K562 (cell line): ENCODE results near the gene RNF112. TPM values are rescaled to one million over a fixed set of nuclear protein-coding genes. Genes with fewer than 3 reads are reported as not detected.

Experiments used
- polyA plus RNA-seq, 8 experiments: library from polyadenylated mRNA; depleted of rRNA in 4 of 8; stranded (reverse) in 5 of 8; unstranded in 3 of 8; fragments of >200 nt; fragmentation: Nextera tagmentation in 2 of 8; fragmentation: Illumina TruSeq in 1 of 8; extraction: Ambion mirVana in 2 of 8; extraction: Trizol in 1 of 8; gene quantifications; 2 replicates each; pipeline versions ENCODE4 v1.2.1 to v1.2.3, GENCODE V29; 2011 to 2014; ENCODE audit warnings: inconsistent platforms in 1 of 8, missing spikeins in 1 of 8
- small RNA-seq: library from RNA; depleted of rRNA; stranded (forward); fragments of <200 nt; gene quantifications from one replicate; pipeline ENCODE3, GENCODE V24; 2014
- total RNA-seq, 7 experiments: library from RNA; depleted of rRNA in 6 of 7; stranded (reverse); fragments of >200 nt in 6 of 7; fragmentation: Illumina TruSeq in 2 of 7; extraction: Trizol in 2 of 7; gene quantifications; 2 replicates each; pipeline versions ENCODE4 v1.2.1 to v1.2.3, GENCODE V29; 2011 to 2021; ENCODE audit warnings: low replicate concordance in 1 of 7

The RNF112 gene
- total and polyA plus RNA-seq, 9 of the 15 experiments (the other 6 are each of a cell fraction or from before 2014, with no cell fraction given): 0.05 TPM; not detected in 8

Small RNA genes within 50 kb of the gene (small RNA-seq; reads per million reads assigned to genes)
- gene RF00537: not detected

Other genes with a start within 250 kb of the RNF112 start
- gene EPN2, start 173.9 kb upstream of the RNF112 start, total RNA-seq (2014; rRNA removed): 8.7 and 8.9 TPM in 2 replicates
- gene EPN2, start 173.9 kb upstream of the RNF112 start, total RNA-seq (2014; rRNA removed; fragmentation: Illumina TruSeq; extraction: Trizol): 5.8 and 8.3 TPM in 2 replicates
- 6.5 and 8.7 TPM in 2 replicates for gene EPN2, start 173.9 kb upstream of the RNF112 start, total RNA-seq (2015; rRNA removed; fragmentation: Illumina TruSeq; extraction: Trizol)
- 12.9 and 14.0 TPM in 2 replicates for gene EPN2, start 173.9 kb upstream of the RNF112 start, total RNA-seq (2021)
- gene EPN2, start 173.9 kb upstream of the RNF112 start, polyA plus RNA-seq (2011; rRNA removed): 8.8 and 10.4 TPM in 2 replicates
- gene EPN2, start 173.9 kb upstream of the RNF112 start, polyA plus RNA-seq (2014; fragmentation: Illumina TruSeq; extraction: Trizol): 7.4 and 9.0 TPM in 2 replicates
- 1 to 10 TPM; 1.0 to 1.3 TPM for gene EPN2, start 173.9 kb upstream of the RNF112 start, polyA plus RNA-seq (2014; fragmentation: Nextera tagmentation; extraction: Ambion mirVana)
- gene EPN2, start 173.9 kb upstream of the RNF112 start, polyA plus RNA-seq (2014; rRNA removed): 9.1 and 10.3 TPM in 2 replicates
- 24.0 and 24.9 TPM in 2 replicates for gene B9D1, start 48.5 kb upstream of the RNF112 start, total RNA-seq (2014; rRNA removed)
- 7.6 and 10.3 TPM in 2 replicates for gene B9D1, start 48.5 kb upstream of the RNF112 start, total RNA-seq (2014; rRNA removed; fragmentation: Illumina TruSeq; extraction: Trizol)
- gene B9D1, start 48.5 kb upstream of the RNF112 start, total RNA-seq (2015; rRNA removed; fragmentation: Illumina TruSeq; extraction: Trizol): 8.9 and 10.0 TPM in 2 replicates
- gene B9D1, start 48.5 kb upstream of the RNF112 start, total RNA-seq (2021): 12.7 and 15.0 TPM in 2 replicates
- gene B9D1, start 48.5 kb upstream of the RNF112 start, polyA plus RNA-seq (2011; rRNA removed): 23.4 and 28.0 TPM in 2 replicates
- gene B9D1, start 48.5 kb upstream of the RNF112 start, polyA plus RNA-seq (2014; fragmentation: Illumina TruSeq; extraction: Trizol): 14.3 and 18.9 TPM in 2 replicates
- 10 to 100 TPM in 1 of 2 experiments, 1 to 10 TPM in 1; 9.5 to 17.9 TPM for gene B9D1, start 48.5 kb upstream of the RNF112 start, polyA plus RNA-seq (2014; fragmentation: Nextera tagmentation; extraction: Ambion mirVana)
- gene B9D1, start 48.5 kb upstream of the RNF112 start, polyA plus RNA-seq (2014; rRNA removed): 26.5 and 28.8 TPM in 2 replicates
- gene MAPK7, start 32.7 kb upstream of the RNF112 start, total RNA-seq (2014; rRNA removed): 2.5 and 4.5 TPM in 2 replicates
- gene MAPK7, start 32.7 kb upstream of the RNF112 start, total RNA-seq (2014; rRNA removed; fragmentation: Illumina TruSeq; extraction: Trizol): 1.1 TPM in 2 replicates
- gene MAPK7, start 32.7 kb upstream of the RNF112 start, total RNA-seq (2015; rRNA removed; fragmentation: Illumina TruSeq; extraction: Trizol): 2.5 and 2.7 TPM in 2 replicates
- 7.4 and 7.5 TPM in 2 replicates for gene MAPK7, start 32.7 kb upstream of the RNF112 start, total RNA-seq (2021)
- 2.5 and 2.9 TPM in 2 replicates for gene MAPK7, start 32.7 kb upstream of the RNF112 start, polyA plus RNA-seq (2011; rRNA removed)
- 3.3 and 5.5 TPM in 2 replicates for gene MAPK7, start 32.7 kb upstream of the RNF112 start, polyA plus RNA-seq (2014; fragmentation: Illumina TruSeq; extraction: Trizol)
- under 1 TPM; 0.46 to 0.68 TPM for gene MAPK7, start 32.7 kb upstream of the RNF112 start, polyA plus RNA-seq (2014; fragmentation: Nextera tagmentation; extraction: Ambion mirVana)
- 4.3 and 6.2 TPM in 2 replicates for gene MAPK7, start 32.7 kb upstream of the RNF112 start, polyA plus RNA-seq (2014; rRNA removed)
- gene MFAP4, start 24.0 kb upstream of the RNF112 start, total RNA-seq (2014; rRNA removed): not detected in 2 replicates
- not detected in 2 replicates for gene MFAP4, start 24.0 kb upstream of the RNF112 start, total RNA-seq (2014; rRNA removed; fragmentation: Illumina TruSeq; extraction: Trizol)
- not detected in 2 replicates for gene MFAP4, start 24.0 kb upstream of the RNF112 start, total RNA-seq (2015; rRNA removed; fragmentation: Illumina TruSeq; extraction: Trizol)
- gene MFAP4, start 24.0 kb upstream of the RNF112 start, total RNA-seq (2021): 0.24 and 0.36 TPM in 2 replicates
- not detected in 2 replicates for gene MFAP4, start 24.0 kb upstream of the RNF112 start, polyA plus RNA-seq (2011; rRNA removed)
- gene MFAP4, start 24.0 kb upstream of the RNF112 start, polyA plus RNA-seq (2014; fragmentation: Illumina TruSeq; extraction: Trizol): not detected in 2 replicates
- under 1 TPM in 1 of 2 experiments, not detected in 1; 0.07 TPM for gene MFAP4, start 24.0 kb upstream of the RNF112 start, polyA plus RNA-seq (2014; fragmentation: Nextera tagmentation; extraction: Ambion mirVana)
- not detected in 2 replicates for gene MFAP4, start 24.0 kb upstream of the RNF112 start, polyA plus RNA-seq (2014; rRNA removed)
- gene SLC47A1, start 122.6 kb downstream of the RNF112 start, total RNA-seq (2014; rRNA removed): not detected in 2 replicates
- gene SLC47A1, start 122.6 kb downstream of the RNF112 start, total RNA-seq (2014; rRNA removed; fragmentation: Illumina TruSeq; extraction: Trizol): not detected in 2 replicates
- not detected in 2 replicates for gene SLC47A1, start 122.6 kb downstream of the RNF112 start, total RNA-seq (2015; rRNA removed; fragmentation: Illumina TruSeq; extraction: Trizol)
- 0.42 TPM in 1 of 2 replicates, not detected in the other for gene SLC47A1, start 122.6 kb downstream of the RNF112 start, total RNA-seq (2021)
- not detected in 2 replicates for gene SLC47A1, start 122.6 kb downstream of the RNF112 start, polyA plus RNA-seq (2011; rRNA removed)
- not detected in 2 replicates for gene SLC47A1, start 122.6 kb downstream of the RNF112 start, polyA plus RNA-seq (2014; fragmentation: Illumina TruSeq; extraction: Trizol)
- gene SLC47A1, start 122.6 kb downstream of the RNF112 start, polyA plus RNA-seq (2014; fragmentation: Nextera tagmentation; extraction: Ambion mirVana): not detected
- not detected in 2 replicates for gene SLC47A1, start 122.6 kb downstream of the RNF112 start, polyA plus RNA-seq (2014; rRNA removed)
- gene ALDH3A2, start 237.5 kb downstream of the RNF112 start, total RNA-seq (2014; rRNA removed): not detected in 2 replicates
- 0.18 TPM in 1 of 2 replicates, not detected in the other for gene ALDH3A2, start 237.5 kb downstream of the RNF112 start, total RNA-seq (2014; rRNA removed; fragmentation: Illumina TruSeq; extraction: Trizol)
- gene ALDH3A2, start 237.5 kb downstream of the RNF112 start, total RNA-seq (2015; rRNA removed; fragmentation: Illumina TruSeq; extraction: Trizol): 0.23 TPM in 1 of 2 replicates, not detected in the other
- 0.67 and 0.78 TPM in 2 replicates for gene ALDH3A2, start 237.5 kb downstream of the RNF112 start, total RNA-seq (2021)
- 0.06 and 0.28 TPM in 2 replicates for gene ALDH3A2, start 237.5 kb downstream of the RNF112 start, polyA plus RNA-seq (2011; rRNA removed)
- gene ALDH3A2, start 237.5 kb downstream of the RNF112 start, polyA plus RNA-seq (2014; fragmentation: Illumina TruSeq; extraction: Trizol): not detected in 2 replicates
- under 1 TPM in 1 of 2 experiments, not detected in 1; 0.01 TPM for gene ALDH3A2, start 237.5 kb downstream of the RNF112 start, polyA plus RNA-seq (2014; fragmentation: Nextera tagmentation; extraction: Ambion mirVana)
- gene ALDH3A2, start 237.5 kb downstream of the RNF112 start, polyA plus RNA-seq (2014; rRNA removed): not detected in 2 replicates